Parathyroid adenoma (tissue), 2 donors: Measurements from ENCODE around the gene HPS1.

Experiments
- H2AFZ ChIP-seq: fragments of 300-600 bp; sonication (generic); one replicate; pipeline ENCODE4 v1.7.0; 2017; ENCODE audit warnings: antibody characterized with exemption, mild to moderate bottlenecking
- H3K27ac ChIP-seq: fragments of 300-600 bp; sonication (generic); one replicate; pipeline ENCODE4 v1.7.0; 2017
- H3K27me3 ChIP-seq: fragments of 300-600 bp; sonication (generic); one replicate; pipeline ENCODE4 v1.7.0; 2017; ENCODE audit warnings: low read length; ENCODE audit not compliant: control insufficient read depth, insufficient read depth
- H3K36me3 ChIP-seq: fragments of 300-600 bp; sonication (generic); one replicate; pipeline ENCODE4 v1.7.0; 2017; ENCODE audit warnings: low read length; ENCODE audit not compliant: control insufficient read depth, insufficient read depth
- H3K4me1 ChIP-seq: fragments of 300-600 bp; sonication (generic); one replicate; pipeline ENCODE4 v1.7.0; 2017; ENCODE audit warnings: control low read depth
- H3K4me2 ChIP-seq: fragments of 300-600 bp; sonication (generic); one replicate; pipeline ENCODE4 v1.7.0; 2017; ENCODE audit warnings: low read length
- H3K4me3 ChIP-seq: fragments of 300-600 bp; sonication (generic); one replicate; pipeline ENCODE4 v1.7.0; 2017; ENCODE audit warnings: low read depth, low read length
- H3K79me2 ChIP-seq: fragments of 300-600 bp; sonication (generic); one replicate; pipeline ENCODE4 v1.7.0; 2017; ENCODE audit warnings: control low read depth
- H3K9ac ChIP-seq: fragments of 300-600 bp; sonication (generic); one replicate; pipeline ENCODE4 v1.7.0; 2017; ENCODE audit warnings: mild to moderate bottlenecking
- H3K9me3 ChIP-seq: fragments of 300-600 bp; sonication (generic); one replicate; pipeline ENCODE4 v1.7.0; 2017; ENCODE audit warnings: low read length; ENCODE audit not compliant: control insufficient read depth
- TF ChIP-seq, protein P1 (sequence below): fragments of 300-600 bp; sonication (generic); IDR thresholded peaks from one replicate; pipeline ENCODE4 v1.7.0; 2017; ENCODE audit warnings: antibody characterized with exemption, mild to moderate bottlenecking
- donor health status: primary hyperparathyroidism.

HPS1 gene

DNA sequence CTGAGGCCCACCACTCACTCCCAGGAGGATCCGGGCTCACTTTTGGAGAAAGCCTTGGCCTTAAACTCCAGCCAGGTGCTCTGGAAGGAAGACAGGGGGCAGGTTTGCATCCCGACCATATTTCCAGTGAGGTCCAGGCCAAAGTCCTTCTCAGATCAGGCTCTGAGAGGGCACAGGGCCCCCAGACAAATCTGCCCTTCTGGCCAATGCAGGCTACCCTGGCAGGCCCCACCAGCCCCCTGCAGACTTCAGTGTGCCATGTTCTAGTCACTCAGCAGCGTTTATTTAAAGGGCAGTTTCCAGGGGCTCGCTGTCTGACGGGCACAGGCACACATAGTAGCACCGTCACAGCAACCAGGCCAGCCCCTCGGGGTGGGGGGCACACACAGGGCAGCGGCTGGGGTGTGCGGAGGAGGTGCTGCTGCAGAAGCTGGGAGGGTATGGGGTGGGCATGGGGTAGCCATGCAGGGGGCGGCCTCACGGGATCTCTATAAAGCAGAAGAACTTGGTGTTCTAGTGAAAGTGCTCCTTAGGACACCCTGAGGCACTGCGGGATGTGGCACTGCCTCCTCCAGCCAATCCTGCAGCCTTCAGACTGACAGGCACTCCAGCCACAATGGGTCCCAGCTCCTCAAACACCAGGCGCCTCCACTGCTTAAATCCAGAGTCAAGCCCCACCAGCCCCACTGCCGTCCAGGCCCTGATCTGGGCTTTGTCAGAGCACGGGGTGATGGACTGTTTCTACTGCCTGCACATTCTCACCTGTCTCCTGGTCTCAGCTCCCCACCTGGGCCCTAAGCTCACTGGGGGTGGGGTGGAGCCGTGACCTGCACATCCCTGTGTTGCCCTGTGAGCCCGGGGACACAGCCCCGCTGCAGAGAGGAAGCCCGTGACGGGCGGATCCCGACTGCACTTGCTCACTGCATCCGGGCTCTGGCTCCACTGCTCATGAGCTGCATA is 22.2 kb downstream of the HPS1 start:
- TF ChIP-seq, protein P1, sequence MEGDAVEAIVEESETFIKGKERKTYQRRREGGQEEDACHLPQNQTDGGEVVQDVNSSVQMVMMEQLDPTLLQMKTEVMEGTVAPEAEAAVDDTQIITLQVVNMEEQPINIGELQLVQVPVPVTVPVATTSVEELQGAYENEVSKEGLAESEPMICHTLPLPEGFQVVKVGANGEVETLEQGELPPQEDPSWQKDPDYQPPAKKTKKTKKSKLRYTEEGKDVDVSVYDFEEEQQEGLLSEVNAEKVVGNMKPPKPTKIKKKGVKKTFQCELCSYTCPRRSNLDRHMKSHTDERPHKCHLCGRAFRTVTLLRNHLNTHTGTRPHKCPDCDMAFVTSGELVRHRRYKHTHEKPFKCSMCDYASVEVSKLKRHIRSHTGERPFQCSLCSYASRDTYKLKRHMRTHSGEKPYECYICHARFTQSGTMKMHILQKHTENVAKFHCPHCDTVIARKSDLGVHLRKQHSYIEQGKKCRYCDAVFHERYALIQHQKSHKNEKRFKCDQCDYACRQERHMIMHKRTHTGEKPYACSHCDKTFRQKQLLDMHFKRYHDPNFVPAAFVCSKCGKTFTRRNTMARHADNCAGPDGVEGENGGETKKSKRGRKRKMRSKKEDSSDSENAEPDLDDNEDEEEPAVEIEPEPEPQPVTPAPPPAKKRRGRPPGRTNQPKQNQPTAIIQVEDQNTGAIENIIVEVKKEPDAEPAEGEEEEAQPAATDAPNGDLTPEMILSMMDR: no peak
- Histone ChIP-seq H3K36me3 (no peaks in the 10 kb centered on the region), H3K9me3 (no peaks in the 10 kb centered on the region)

DNA sequence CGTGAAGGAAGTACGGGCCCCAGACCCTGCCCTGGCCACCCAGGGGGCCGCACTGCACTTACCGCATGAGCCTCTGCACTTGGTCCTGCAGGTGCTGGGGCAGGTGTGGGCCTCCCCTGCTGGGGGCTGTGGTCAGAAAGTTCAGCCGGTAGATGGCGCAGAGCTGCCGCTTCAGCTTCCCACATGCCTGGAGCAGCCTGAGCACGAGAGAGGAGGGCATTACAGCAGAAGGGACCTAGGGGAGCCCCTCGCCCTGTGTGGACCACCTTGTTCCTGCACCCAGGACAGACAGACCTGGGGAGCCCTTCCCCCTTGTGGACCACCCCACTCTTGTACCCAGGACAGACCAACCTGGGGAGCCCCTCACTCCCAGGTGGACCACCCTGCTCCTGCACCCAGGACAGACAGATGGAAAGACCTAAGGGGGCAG is 23.0 kb downstream of the HPS1 start:
- no peaks in the 10 kb centered on the region for H3K36me3 ChIP-seq

More for the DNA sequence above, 22.2 kb downstream of the HPS1 start:
- Histone ChIP-seq H3K9ac (no peak overlapping the region), H3K4me3 (no peak overlapping the region), H3K4me1 (no peaks in the 10 kb centered on the region), H3K4me2 (no peak overlapping the region), H2AFZ (no peak overlapping the region), H3K27me3 (no peaks in the 10 kb centered on the region), H3K79me2 (no peaks in the 10 kb centered on the region), H3K27ac (no peak overlapping the region)

GRCh38 chr10:98422182-98422581 is 24.6 kb downstream of the HPS1 start:
- Histone ChIP-seq H3K9ac (no peak overlapping the region), H3K27ac (no peak overlapping the region), H3K4me3 (no peak overlapping the region), H3K36me3 (no peaks in the 10 kb centered on the region), H3K79me2 (no peaks in the 10 kb centered on the region), H2AFZ (no peak overlapping the region), H3K9me3 (no peaks in the 10 kb centered on the region), H3K4me1 (no peaks in the 10 kb centered on the region), H3K4me2 (no peak overlapping the region), H3K27me3 (no peaks in the 10 kb centered on the region)
- TF ChIP-seq, protein P1: no peak

More for the DNA sequence above, 23.0 kb downstream of the HPS1 start:
- H3K4me1 ChIP-seq: no peaks in the 10 kb centered on the region
- H2AFZ ChIP-seq: no peak overlapping the region
- H3K27ac ChIP-seq: no peak overlapping the region
- H3K4me3 ChIP-seq: no peak overlapping the region
- no peaks in the 10 kb centered on the region for H3K79me2 ChIP-seq
- no peaks in the 10 kb centered on the region for H3K9me3 ChIP-seq
- no peaks in the 10 kb centered on the region for H3K27me3 ChIP-seq
- TF ChIP-seq, protein P1: no peak
- no peak overlapping the region for H3K4me2 ChIP-seq
- H3K9ac ChIP-seq: no peak overlapping the region

- H3K79me2 ChIP-seq: no peaks in the 10 kb centered on the region
- no peaks in the 10 kb centered on the region for H3K4me1 ChIP-seq
- TF ChIP-seq, protein P1: no peak
- H3K27me3 ChIP-seq: no peaks in the 10 kb centered on the region
- no peak overlapping the region for H3K9ac ChIP-seq
- no peak overlapping the region for H2AFZ ChIP-seq
- no peak overlapping the region for H3K4me2 ChIP-seq
- H3K27ac ChIP-seq: no peak overlapping the region
- H3K36me3 ChIP-seq: no peaks in the 10 kb centered on the region
- no peak overlapping the region for H3K4me3 ChIP-seq
- no peaks in the 10 kb centered on the region for H3K9me3 ChIP-seq
Measured at GRCh38 chr10:98420786-98421185, 25.9 kb downstream of the HPS1 start.
